ENCODE measurements around the gene MINAR2. TPM values are rescaled to one million over a fixed set of nuclear protein-coding genes. Genes with fewer than 3 reads are reported as not detected.

The MINAR2 gene, protein sequence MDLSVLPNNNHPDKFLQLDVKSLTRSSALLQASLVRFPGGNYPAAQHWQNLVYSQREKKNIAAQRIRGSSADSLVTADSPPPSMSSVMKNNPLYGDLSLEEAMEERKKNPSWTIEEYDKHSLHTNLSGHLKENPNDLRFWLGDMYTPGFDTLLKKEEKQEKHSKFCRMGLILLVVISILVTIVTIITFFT
- total RNA-seq: not detected in 2 replicates

GRCh38 chr5:129747572-129748407, at the start of gene MINAR2:
Gene MINAR2 (plus strand): TSS chr5:129748094. CDS start chr5:129748191, 97 bp downstream.

Other genes starting within 250 kb of the MINAR2 start
- 1.7 and 3.7 TPM in 2 replicates for gene CHSY3, start 156.4 kb downstream of the MINAR2 start, total RNA-seq